GM23338 (cell line): ENCODE results near the gene CLIC5. TPM values are rescaled to one million over a fixed set of nuclear protein-coding genes. Genes with fewer than 3 reads are reported as not detected.

Experiments
- ATAC-seq: fragments of 200-7000 bp; cut with Tn5 transposase; 3 replicates; pipeline ENCODE4 v1.9.1; 2020
- DNase-seq: peaks from one replicate; pipeline ENCODE4 v3.0.0-alpha.2; 2015; ENCODE audit warnings: low spot score
- H2AFZ ChIP-seq: fragments of 200-600 bp; sonication (generic); 2 replicates; pipeline ENCODE4 v1.8.0; 2016; ENCODE audit warnings: antibody characterized with exemption, mild to moderate bottlenecking, moderate library complexity
- H3F3A ChIP-seq: fragments of 200-600 bp; sonication (generic); replicated peaks from 2 replicates; pipeline ENCODE4 v1.8.0; 2017; ENCODE audit warnings: antibody characterized with exemption, mixed run types, low read depth
- H3K27ac ChIP-seq: fragments of 200-600 bp; sonication (generic); 2 replicates; pipeline ENCODE4 v1.6.1; 2016; ENCODE audit warnings: low read depth
- H3K27me3 ChIP-seq: fragments of 200-600 bp; sonication (generic); 2 replicates; pipeline ENCODE4 v1.8.0; 2016; ENCODE audit warnings: mild to moderate bottlenecking, mixed run types, moderate library complexity; ENCODE audit not compliant: insufficient read depth
- H3K36me3 ChIP-seq: fragments of 200-600 bp; sonication (generic); 2 replicates; pipeline ENCODE4 v1.8.0; 2016; ENCODE audit warnings: mild to moderate bottlenecking; ENCODE audit not compliant: insufficient read depth
- H3K4me1 ChIP-seq: fragments of 200-600 bp; sonication (generic); 2 replicates; pipeline ENCODE4 v1.8.0; 2016; ENCODE audit warnings: mild to moderate bottlenecking, moderate library complexity; ENCODE audit not compliant: insufficient read depth
- H3K4me2 ChIP-seq: fragments of 200-600 bp; sonication (generic); 2 replicates; pipeline ENCODE4 v1.7.1; 2017; ENCODE audit warnings: mixed run types
- H3K4me3 ChIP-seq: fragments of 200-600 bp; sonication (generic); 2 replicates; pipeline ENCODE4 v1.6.1; 2016; ENCODE audit warnings: mixed run types
- H3K79me2 ChIP-seq: fragments of 200-600 bp; sonication (generic); replicated peaks from 2 replicates; pipeline ENCODE4 v1.8.0; 2017; ENCODE audit warnings: mild to moderate bottlenecking; ENCODE audit not compliant: insufficient read depth
- H3K9me2 ChIP-seq: fragments of 200-600 bp; sonication (generic); 2 replicates; pipeline ENCODE4 v1.8.0; 2017; ENCODE audit not compliant: insufficient read depth
- H4K20me1 ChIP-seq: fragments of 200-600 bp; sonication (generic); replicated peaks from 2 replicates; pipeline ENCODE4 v1.8.0; 2017; ENCODE audit warnings: mild to moderate bottlenecking; ENCODE audit not compliant: insufficient read depth
- H3K27ac Mint-ChIP-seq: 2 replicates; pipeline ENCODE4 v1.8.0; 2020; ENCODE audit warnings: inconsistent platforms, mild to moderate bottlenecking, moderate library complexity, mixed read lengths
- H3K27me3 Mint-ChIP-seq: 3 replicates; pipeline ENCODE4 v1.8.0; 2022; ENCODE audit warnings: low read depth, mild to moderate bottlenecking, moderate library complexity, mixed read lengths, inconsistent platforms; ENCODE audit not compliant: insufficient read depth, poor library complexity
- H3K36me3 Mint-ChIP-seq: 3 replicates; pipeline ENCODE4 v1.8.0; 2021; ENCODE audit warnings: low read depth, mild to moderate bottlenecking, inconsistent platforms, moderate library complexity, mixed read lengths
- H3K4me1 Mint-ChIP-seq: 3 replicates; pipeline ENCODE4 v1.8.0; 2020; ENCODE audit warnings: mild to moderate bottlenecking, inconsistent platforms, mixed read lengths
- H3K4me3 Mint-ChIP-seq: 3 replicates; pipeline ENCODE4 v1.8.0; 2021; ENCODE audit warnings: moderate library complexity, mild to moderate bottlenecking, inconsistent platforms, mixed read lengths
- H3K9me3 Mint-ChIP-seq: 3 replicates; pipeline ENCODE4 v1.8.0; 2020; ENCODE audit warnings: moderate library complexity, mild to moderate bottlenecking, inconsistent platforms, mixed read lengths
- CREB1 ChIP-seq: fragments of 250-450 bp; sonication (Bioruptor Pico); IDR thresholded peaks from 2 replicates; pipeline ENCODE4 v1.5.0; 2020; ENCODE audit warnings: low read depth, mild to moderate bottlenecking, moderate library complexity
- CTCF ChIP-seq, 2 experiments: fragments of 200-600 bp in 1 of 2; sonication (generic) in 1 of 2; conservative IDR thresholded peaks; 2 replicates each; pipeline versions ENCODE4 v1.5.1 to v1.6.1; 2016 to 2017; ENCODE audit warnings: antibody characterized with exemption in 2 of 2, low read depth in 2 of 2, mild to moderate bottlenecking in 2 of 2, moderate library complexity in 1 of 2
- ETS1 ChIP-seq: IDR thresholded peaks from 2 replicates; pipeline ENCODE4 v1.6.1; 2016; ENCODE audit warnings: antibody characterized with exemption
- EZH2 ChIP-seq: fragments of 200-600 bp; sonication (generic); IDR thresholded peaks from one replicate; pipeline ENCODE4 v1.8.0; 2017; ENCODE audit warnings: antibody characterized with exemption, mild to moderate bottlenecking, low read depth; ENCODE audit not compliant: unreplicated experiment
- EZH2phosphoT487 ChIP-seq: fragments of 200-600 bp; sonication (generic); IDR thresholded peaks from one replicate; pipeline ENCODE4 v1.8.1; 2018; ENCODE audit warnings: antibody characterized with exemption; ENCODE audit not compliant: unreplicated experiment
- JUNB ChIP-seq: IDR thresholded peaks from one replicate; pipeline ENCODE4 v1.6.1; 2016; ENCODE audit warnings: antibody characterized with exemption; ENCODE audit not compliant: unreplicated experiment
- NANOG ChIP-seq: IDR thresholded peaks from 2 replicates; pipeline ENCODE4 v1.6.1; 2016; ENCODE audit warnings: antibody characterized with exemption, borderline replicate concordance
- POLR2AphosphoS5 ChIP-seq: IDR thresholded peaks from 2 replicates; pipeline ENCODE4 v1.6.1; 2016; ENCODE audit warnings: antibody characterized with exemption, low read depth
- REST ChIP-seq: IDR thresholded peaks from one replicate; pipeline ENCODE4 v1.6.1; 2018; ENCODE audit warnings: antibody characterized with exemption; ENCODE audit not compliant: unreplicated experiment
- STAT1 ChIP-seq: IDR thresholded peaks from one replicate; pipeline ENCODE4 v1.6.1; 2016; ENCODE audit warnings: antibody characterized with exemption; ENCODE audit not compliant: unreplicated experiment
- ZNF114 ChIP-seq: fragments of 250-450 bp; sonication (Bioruptor Pico); IDR thresholded peaks from 2 replicates; pipeline ENCODE4 v1.5.0; 2020; ENCODE audit warnings: mild to moderate bottlenecking, moderate library complexity
- ZNF331 ChIP-seq: fragments of 250-450 bp; sonication (Bioruptor Pico); IDR thresholded peaks from 2 replicates; pipeline ENCODE4 v1.5.0; 2020; ENCODE audit warnings: low read depth, mild to moderate bottlenecking, moderate library complexity
- polyA plus RNA-seq: library from polyadenylated mRNA; unstranded; fragments of >200 nt; fragmentation: Nextera tagmentation; extraction: Ambion mirVana; gene quantifications from 2 replicates; pipeline ENCODE4 v1.2.1, GENCODE V29; 2016
- total RNA-seq: library from RNA; depleted of rRNA; stranded (reverse); fragments of >200 nt; shearing (Covaris generic); gene quantifications from 2 replicates; pipeline ENCODE4 v1.2.3, GENCODE V29; 2014

Gene CLIC5
- total and polyA plus RNA-seq, 2 experiments from 2014 or later: 0.08 TPM; not detected in 1

GRCh38 chr6:46039646-46040045, 24.0 kb upstream of the CLIC5 start:
- H3K36me3 ChIP-seq: no peaks in the 10 kb centered on the region
- no peak overlapping the region for H3K4me2 ChIP-seq
- Mint-ChIP-seq H3K4me1 (no peaks in the 10 kb centered on the region; the same call in 2 of the 3 replicates), H3K36me3 (no peaks in the 10 kb centered on the region), H3K9me3 (no peaks in the 10 kb centered on the region), H3K27ac (no peak overlapping the region), H3K4me3 (no peak overlapping the region), H3K27me3 (no peaks in the 10 kb centered on the region)
- no peaks in the 10 kb centered on the region for H3K27me3 ChIP-seq
- peaks cover 9% of the 10 kb centered on the region; the same call in 1 of the 2 replicates for H3K9me2 ChIP-seq
- H3F3A ChIP-seq: no peaks in the 10 kb centered on the region
- H3K4me3 ChIP-seq: no peak overlapping the region
- no peak for TF ChIP-seq CREB1
- TF ChIP-seq POLR2AphosphoS5: no peak
- TF ChIP-seq CTCF (conservative IDR thresholded peaks at IDR 0.05; ENCODE audit: low read depth in 2 of 2): no peak
- TF ChIP-seq EZH2: no peak
- no peak for TF ChIP-seq REST
- no peak for TF ChIP-seq ZNF114 (CRISPR knock-in tag)
- TF ChIP-seq JUNB: no peak
- TF ChIP-seq EZH2phosphoT487: no peak
- TF ChIP-seq ZNF331 (CRISPR knock-in tag): no peak
- TF ChIP-seq STAT1: no peak
- no peak for TF ChIP-seq NANOG
- no peak for TF ChIP-seq ETS1
- no peaks in the 10 kb centered on the region for H3K79me2 ChIP-seq
- H4K20me1 ChIP-seq: no peaks in the 10 kb centered on the region
- DNase-seq (no peak), ATAC-seq (no peak)
- no peak overlapping the region for H3K27ac ChIP-seq
- no peaks in the 10 kb centered on the region for H3K4me1 ChIP-seq
- no peak overlapping the region for H2AFZ ChIP-seq
